Mucosa of gallbladder (tissue), 1 donor: ENCODE measurements around the gene FSTL5. TPM values are rescaled to one million over a fixed set of nuclear protein-coding genes. Genes with fewer than 3 reads are reported as not detected.

Source experiments
- DNase-seq: peaks from one replicate; pipeline ENCODE4 v3.0.0-alpha.2; 2020; ENCODE audit warnings: low spot score
- total RNA-seq: library from RNA; stranded (reverse); gene quantifications from one replicate; pipeline ENCODE4 v1.2.1, GENCODE V29; 2021
- donor health status: DM: no; HTN: no; CAD: no.

The FSTL5 gene
- total RNA-seq, 1 donor from 2014 or later: 0.03 TPM

GRCh38 chr4:161457311-161457710 is 706.5 kb downstream of the FSTL5 start:
- no peak for DNase-seq

GRCh38 chr4:161454860-161455259 is 708.9 kb downstream of the FSTL5 start:
- DNase-seq: no peak

GRCh38 chr4:161448550-161449180 is 715.1 kb downstream of the FSTL5 start:
- no peak for DNase-seq

GRCh38 chr4:161444626-161445025 is 719.2 kb downstream of the FSTL5 start:
- DNase-seq: no peak

GRCh38 chr4:161442921-161443320 is 720.9 kb downstream of the FSTL5 start:
- no peak for DNase-seq

GRCh38 chr4:161438096-161438495 is 725.7 kb downstream of the FSTL5 start:
- DNase-seq: no peak

- no peak for DNase-seq
Measured at GRCh38 chr4:161428180-161428965, 735.4 kb downstream of the FSTL5 start.

GRCh38 chr4:161419822-161420221 is 744.0 kb downstream of the FSTL5 start:
- DNase-seq: peak; percentile 14

GRCh38 chr4:161411901-161412300 is 751.9 kb downstream of the FSTL5 start:
- no peak for DNase-seq

- DNase-seq: no peak
Measured at GRCh38 chr4:161404346-161405110, 759.3 kb downstream of the FSTL5 start.

GRCh38 chr4:161403781-161404180 is 760.0 kb downstream of the FSTL5 start:
- DNase-seq: no peak

GRCh38 chr4:161393602-161394001 is 770.2 kb downstream of the FSTL5 start:
- no peak for DNase-seq

GRCh38 chr4:161382655-161383054 is 781.1 kb downstream of the FSTL5 start:
- no peak for DNase-seq

- no peak for DNase-seq
Measured at GRCh38 chr4:161376275-161376674, 787.5 kb downstream of the FSTL5 start.

- DNase-seq: no peak
Measured at GRCh38 chr4:161364681-161365080, 799.1 kb downstream of the FSTL5 start.

- no peak for DNase-seq
Measured at GRCh38 chr4:161360982-161361381, 802.8 kb downstream of the FSTL5 start.

GRCh38 chr4:161359491-161359890 is 804.3 kb downstream of the FSTL5 start:
- no peak for DNase-seq

GRCh38 chr4:161356351-161356750 is 807.4 kb downstream of the FSTL5 start:
- no peak for DNase-seq

- no peak for DNase-seq
Measured at GRCh38 chr4:161350946-161351345, 812.9 kb downstream of the FSTL5 start.

- DNase-seq: no peak
Measured at GRCh38 chr4:161345741-161346140, 818.1 kb downstream of the FSTL5 start.

GRCh38 chr4:161343569-161343950 is 820.2 kb downstream of the FSTL5 start:
- no peak for DNase-seq

GRCh38 chr4:161342881-161343568 is 820.8 kb downstream of the FSTL5 start:
- no peak for DNase-seq
